GM23248 (cell line): ENCODE results near the gene TMA7.

ENCODE experiments used
- EZH2 ChIP-seq: fragments of 200-600 bp; sonication (generic); IDR thresholded peaks from 2 replicates; pipeline ENCODE4 v1.6.1; 2018; ENCODE audit warnings: antibody characterized with exemption, mild to moderate bottlenecking; ENCODE audit not compliant: insufficient read depth, poor library complexity, severe bottlenecking
- EZH2phosphoT487 ChIP-seq: fragments of 200-600 bp; sonication (generic); IDR thresholded peaks from 2 replicates; pipeline ENCODE4 v1.6.1; 2018; ENCODE audit warnings: antibody characterized with exemption, moderate library complexity, mild to moderate bottlenecking, low read depth; ENCODE audit not compliant: insufficient read depth

- TF ChIP-seq EZH2 (no peak), EZH2phosphoT487 (no peak)
Observed at GRCh38 chr3:48486952-48487351, 46.9 kb downstream of the TMA7 start.
